ENCODE data around the gene ALG10B.
"Not testable (repeated sequence)": the region's sequence is repeated elsewhere in the genome, so short reads cannot be mapped to it uniquely, and the experiment has no call there.

ALG10B gene

GRCh38 chr12:38282886-38283285, 33.7 kb upstream of the ALG10B start:
- Histone ChIP-seq H3K4me2 (ENCODE audit: low read length) (no peak overlapping the region), H3K27ac (ENCODE audit: low read length) (no peak overlapping the region), H3K9ac (ENCODE audit: low read length) (no peak overlapping the region), H3K36me3 (replicated peaks; ENCODE audit: low read depth, low read length) (no peaks in the 10 kb centered on the region), H2AFZ (ENCODE audit: low read depth, low read length) (no peak overlapping the region), H3K4me3 (ENCODE audit: low read length) (no peak overlapping the region), H4K20me1 (ENCODE audit: insufficient read depth, low read length) (no peaks in the 10 kb centered on the region), H3K9me3 (ENCODE audit: insufficient read depth, low read length) (no peaks in the 10 kb centered on the region), H3K79me2 (ENCODE audit: low read length) (no peaks in the 10 kb centered on the region), H3K27me3 (ENCODE audit: low read depth, low read length) (no peaks in the 10 kb centered on the region), H3K4me1 (ENCODE audit: low read length) (no peaks in the 10 kb centered on the region)
- no peak for TF ChIP-seq EZH2phosphoT487 (IDR thresholded peaks at IDR 0.05; ENCODE audit: low read depth)
- TF ChIP-seq, protein P1, sequence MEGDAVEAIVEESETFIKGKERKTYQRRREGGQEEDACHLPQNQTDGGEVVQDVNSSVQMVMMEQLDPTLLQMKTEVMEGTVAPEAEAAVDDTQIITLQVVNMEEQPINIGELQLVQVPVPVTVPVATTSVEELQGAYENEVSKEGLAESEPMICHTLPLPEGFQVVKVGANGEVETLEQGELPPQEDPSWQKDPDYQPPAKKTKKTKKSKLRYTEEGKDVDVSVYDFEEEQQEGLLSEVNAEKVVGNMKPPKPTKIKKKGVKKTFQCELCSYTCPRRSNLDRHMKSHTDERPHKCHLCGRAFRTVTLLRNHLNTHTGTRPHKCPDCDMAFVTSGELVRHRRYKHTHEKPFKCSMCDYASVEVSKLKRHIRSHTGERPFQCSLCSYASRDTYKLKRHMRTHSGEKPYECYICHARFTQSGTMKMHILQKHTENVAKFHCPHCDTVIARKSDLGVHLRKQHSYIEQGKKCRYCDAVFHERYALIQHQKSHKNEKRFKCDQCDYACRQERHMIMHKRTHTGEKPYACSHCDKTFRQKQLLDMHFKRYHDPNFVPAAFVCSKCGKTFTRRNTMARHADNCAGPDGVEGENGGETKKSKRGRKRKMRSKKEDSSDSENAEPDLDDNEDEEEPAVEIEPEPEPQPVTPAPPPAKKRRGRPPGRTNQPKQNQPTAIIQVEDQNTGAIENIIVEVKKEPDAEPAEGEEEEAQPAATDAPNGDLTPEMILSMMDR (IDR thresholded peaks at IDR 0.05; ENCODE audit: low read depth, low read length) = no peak

DNA sequence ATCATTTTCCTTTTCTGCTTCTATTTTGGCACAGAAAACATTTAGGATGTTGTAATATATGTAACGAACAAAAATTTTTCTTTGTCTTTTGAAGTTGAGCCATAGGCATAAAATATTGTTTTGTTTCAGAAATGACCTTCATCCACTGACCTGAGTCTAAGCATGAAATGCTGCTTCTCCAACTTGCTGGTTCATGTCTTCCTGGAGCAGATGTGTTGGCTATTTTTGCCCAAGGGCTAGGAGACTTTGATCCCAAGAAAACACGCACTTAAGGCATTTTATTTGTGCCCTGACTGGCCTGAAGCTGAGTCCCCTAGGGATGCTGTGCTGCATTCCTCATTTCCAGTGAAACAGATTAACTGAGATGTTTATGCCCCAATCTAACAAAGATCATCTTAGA, 27.2 kb upstream of the ALG10B start:
- no peaks in the 10 kb centered on the region for H3K27me3 ChIP-seq (ENCODE audit: low read depth, low read length)
- no peaks in the 10 kb centered on the region for H3K79me2 ChIP-seq (ENCODE audit: low read length)
- H3K36me3 ChIP-seq (replicated peaks; ENCODE audit: low read depth, low read length) = no peaks in the 10 kb centered on the region
- H2AFZ ChIP-seq (ENCODE audit: low read depth, low read length) = no peak overlapping the region
- H3K9me3 ChIP-seq (ENCODE audit: insufficient read depth, low read length) = no peaks in the 10 kb centered on the region
- no peak overlapping the region for H3K4me3 ChIP-seq (ENCODE audit: low read length)
- no peaks in the 10 kb centered on the region for H3K4me1 ChIP-seq (ENCODE audit: low read length)
- no peak overlapping the region for H3K4me2 ChIP-seq (ENCODE audit: low read length)
- H3K27ac ChIP-seq (ENCODE audit: low read length) = no peak overlapping the region
- no peak overlapping the region for H3K9ac ChIP-seq (ENCODE audit: low read length)
- no peaks in the 10 kb centered on the region for H4K20me1 ChIP-seq (ENCODE audit: insufficient read depth, low read length)
- TF ChIP-seq EZH2phosphoT487 (IDR thresholded peaks at IDR 0.05; ENCODE audit: low read depth) = no peak
- TF ChIP-seq, protein P1 (IDR thresholded peaks at IDR 0.05; ENCODE audit: low read depth, low read length) = no peak

- Histone ChIP-seq H3K4me1 (ENCODE audit: low read length) (no peaks in the 10 kb centered on the region), H3K79me2 (ENCODE audit: low read length) (no peaks in the 10 kb centered on the region), H3K9ac (ENCODE audit: low read length) (no peak overlapping the region), H4K20me1 (ENCODE audit: insufficient read depth, low read length) (no peaks in the 10 kb centered on the region), H2AFZ (ENCODE audit: low read depth, low read length) (no peak overlapping the region), H3K27me3 (ENCODE audit: low read depth, low read length) (no peaks in the 10 kb centered on the region), H3K9me3 (ENCODE audit: insufficient read depth, low read length) (no peaks in the 10 kb centered on the region), H3K27ac (ENCODE audit: low read length) (no peak overlapping the region), H3K36me3 (replicated peaks; ENCODE audit: low read depth, low read length) (no peaks in the 10 kb centered on the region), H3K4me2 (ENCODE audit: low read length) (no peak overlapping the region), H3K4me3 (ENCODE audit: low read length) (no peak overlapping the region)
- no peak for TF ChIP-seq EZH2phosphoT487 (IDR thresholded peaks at IDR 0.05; ENCODE audit: low read depth)
- TF ChIP-seq, protein P1 (IDR thresholded peaks at IDR 0.05; ENCODE audit: low read depth, low read length) = no peak
Observed at GRCh38 chr12:38291160-38291559, 25.4 kb upstream of the ALG10B start.

GRCh38 chr12:38302972-38303371, 13.6 kb upstream of the ALG10B start:
- not testable (repeated sequence) for H3K27ac ChIP-seq (ENCODE audit: low read length); H3K27me3 ChIP-seq (ENCODE audit: low read depth, low read length); H3K79me2 ChIP-seq (ENCODE audit: low read length); H4K20me1 ChIP-seq (ENCODE audit: insufficient read depth, low read length); H3K9ac ChIP-seq (ENCODE audit: low read length); H3K36me3 ChIP-seq (replicated peaks; ENCODE audit: low read depth, low read length); H3K4me1 ChIP-seq (ENCODE audit: low read length); H3K9me3 ChIP-seq (ENCODE audit: insufficient read depth, low read length); H3K4me2 ChIP-seq (ENCODE audit: low read length); H2AFZ ChIP-seq (ENCODE audit: low read depth, low read length); H3K4me3 ChIP-seq (ENCODE audit: low read length)

DNA sequence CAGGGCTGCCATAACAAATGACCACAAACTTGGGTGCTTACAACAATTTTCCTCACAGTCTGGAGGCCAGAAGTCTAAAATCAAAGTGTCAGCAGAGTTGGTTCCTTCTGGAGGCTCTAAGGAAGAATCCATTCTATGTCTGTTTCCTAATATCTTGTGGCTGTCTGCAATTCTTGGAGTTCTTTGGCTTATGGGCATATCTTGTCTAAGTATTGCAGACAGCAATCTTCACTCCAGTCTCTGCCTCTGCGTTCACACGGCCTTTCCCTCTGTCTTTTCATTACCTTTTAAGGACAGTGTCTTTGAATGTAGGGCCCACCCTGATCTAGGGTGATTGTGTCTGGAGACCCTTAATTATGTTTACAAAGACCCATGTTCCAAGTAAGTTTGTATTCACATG, 5.4 kb downstream of the ALG10B start:
- H3K4me1 ChIP-seq (ENCODE audit: low read length); H3K4me2 ChIP-seq (ENCODE audit: low read length); H3K27me3 ChIP-seq (ENCODE audit: low read depth, low read length); H4K20me1 ChIP-seq (ENCODE audit: insufficient read depth, low read length); H3K27ac ChIP-seq (ENCODE audit: low read length); H3K79me2 ChIP-seq (ENCODE audit: low read length); H3K4me3 ChIP-seq (ENCODE audit: low read length); H3K9ac ChIP-seq (ENCODE audit: low read length); H3K9me3 ChIP-seq (ENCODE audit: insufficient read depth, low read length); H2AFZ ChIP-seq (ENCODE audit: low read depth, low read length); H3K36me3 ChIP-seq (replicated peaks; ENCODE audit: low read depth, low read length): not testable (repeated sequence)

All from OCI-LY3 (cell line).